Activated B cell treated with CpG ODN at 0.5 μM for 24 hours (primary cell): Measurements from ENCODE around the gene VAV2. TPM values are rescaled to one million over a fixed set of nuclear protein-coding genes. Genes with fewer than 3 reads are reported as not detected.

Source experiments
- ATAC-seq: fragments of 200-7000 bp; cut with Tn5 transposase; one replicate; pipeline ENCODE4 v1.10.0; 2021; ENCODE audit warnings: low read depth, mild to moderate bottlenecking, moderate library complexity
- CTCF ChIA-PET: fragments of 350-600 bp; sonication (Branson Sonifier 250); formaldehyde crosslinking; loops from one replicate; lab custom pipeline; 2021; ENCODE audit warnings: antibody characterized with exemption; lab: Charles Lee
- POLR2A ChIA-PET: fragments of 350-600 bp; sonication (Branson Sonifier 250); formaldehyde crosslinking; loops from one replicate; lab custom pipeline; 2021; ENCODE audit warnings: antibody characterized with exemption; lab: Charles Lee
- DNase-seq: peaks from one replicate; pipeline ENCODE4 v3.0.0; 2022
- H3K27ac Mint-ChIP-seq: one replicate; pipeline ENCODE4 v1.8.0; 2020; ENCODE audit warnings: mixed read lengths
- H3K27me3 Mint-ChIP-seq: one replicate; pipeline ENCODE4 v1.8.0; 2021; ENCODE audit warnings: mixed read lengths
- H3K36me3 Mint-ChIP-seq: one replicate; pipeline ENCODE4 v1.8.0; 2021; ENCODE audit warnings: low read depth, mixed read lengths
- H3K4me1 Mint-ChIP-seq: one replicate; pipeline ENCODE4 v1.8.0; 2021; ENCODE audit warnings: mixed read lengths
- H3K4me3 Mint-ChIP-seq: one replicate; pipeline ENCODE4 v1.8.0; 2020; ENCODE audit warnings: mild to moderate bottlenecking, mixed read lengths
- H3K9me3 Mint-ChIP-seq: one replicate; pipeline ENCODE4 v1.8.0; 2020; ENCODE audit warnings: mixed read lengths
- CTCF ChIP-seq: fragments of 200-600 bp; IDR thresholded peaks from one replicate; pipeline ENCODE4 v1.8.0; 2022; ENCODE audit warnings: antibody characterized with exemption, mild to moderate bottlenecking
- intact Hi-C: fragments of 100-400 bp; cut with micrococcal nuclease; formaldehyde crosslinking; loops from one replicate; pipeline ENCODE4 v1.15.1; 2024
- total RNA-seq: library from RNA; stranded (reverse); gene quantifications from 2 replicates; pipeline ENCODE4 v1.2.3, GENCODE V29; 2022

The VAV2 gene
- total RNA-seq, 1 donor from 2014 or later: 99.6 TPM

GRCh38 chr9:134039386-134040175 lies 47.5 kb upstream of the VAV2 start:
- POLR2A ChIA-PET: interaction anchor here (0.7 kb wide), 1 partner anchor 836 kb away, joined by 7 read pairs; no protein-coding TSS in a partner anchor
- H3K9me3 Mint-ChIP-seq: peaks cover 3% of the 10 kb centered on the region
- ATAC-seq (no peak), DNase-seq (no peak)
- H3K27ac Mint-ChIP-seq: no peak overlapping the region
- intact Hi-C loops: no loop called here
- H3K4me3 Mint-ChIP-seq: no peak overlapping the region
- H3K27me3 Mint-ChIP-seq: no peaks in the 10 kb centered on the region
- TF ChIP-seq CTCF: no peak
- peaks cover 88% of the 10 kb centered on the region for H3K36me3 Mint-ChIP-seq
- CTCF ChIA-PET: no interaction called here
- no peaks in the 10 kb centered on the region for H3K4me1 Mint-ChIP-seq

DNA sequence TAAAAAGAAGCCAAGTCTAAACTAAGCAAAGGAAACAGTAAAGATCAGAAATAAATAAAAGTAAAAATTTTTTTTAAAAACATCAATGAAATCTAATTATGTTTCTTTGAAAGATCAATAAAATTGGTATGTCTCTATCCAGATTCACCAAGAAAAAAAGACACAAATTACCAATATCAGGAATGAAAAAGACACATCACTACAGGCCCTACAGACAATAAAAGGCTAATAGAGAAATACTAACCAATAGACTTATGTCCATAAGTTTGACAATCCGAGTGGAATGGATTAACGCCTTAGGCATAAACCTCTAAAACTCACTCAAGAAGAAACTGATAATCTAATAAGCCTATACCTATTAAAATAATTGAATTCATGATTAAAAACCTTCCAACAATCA lies 45.5 kb upstream of the VAV2 start:
- H3K36me3 Mint-ChIP-seq: peaks cover 85% of the 10 kb centered on the region
- H3K4me3 Mint-ChIP-seq: no peak overlapping the region
- no peak for ATAC-seq
- no peaks in the 10 kb centered on the region for H3K4me1 Mint-ChIP-seq
- intact Hi-C loops: no loop called here
- CTCF ChIA-PET: no interaction called here
- peaks cover 3% of the 10 kb centered on the region for H3K9me3 Mint-ChIP-seq
- no peak for DNase-seq
- H3K27me3 Mint-ChIP-seq: no peaks in the 10 kb centered on the region
- POLR2A ChIA-PET: no interaction called here
- no peak for TF ChIP-seq CTCF
- no peak overlapping the region for H3K27ac Mint-ChIP-seq

DNA sequence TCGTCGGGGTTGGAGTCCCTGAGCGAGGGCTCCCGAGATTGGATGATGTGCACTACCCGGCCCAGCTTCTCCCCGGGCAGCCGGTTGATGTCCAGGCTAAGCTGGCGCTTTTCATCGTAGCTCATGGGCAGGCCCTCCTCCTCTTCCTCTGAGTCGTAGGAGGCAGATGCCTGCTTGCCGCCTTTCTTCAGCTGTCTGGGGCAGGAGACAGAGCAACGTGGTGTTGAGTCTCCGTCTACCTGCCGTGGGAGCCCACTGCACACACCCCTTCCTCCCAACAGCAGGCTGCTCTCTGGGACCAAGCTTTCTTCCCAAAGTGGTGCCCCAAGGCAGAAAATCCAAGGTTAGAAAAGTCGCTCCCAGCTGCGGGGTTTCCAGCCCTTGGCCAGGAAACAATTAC lies 44.0 kb upstream of the VAV2 start:
- peaks cover 3% of the 10 kb centered on the region for H3K9me3 Mint-ChIP-seq
- H3K27me3 Mint-ChIP-seq: no peaks in the 10 kb centered on the region
- no peak overlapping the region for H3K27ac Mint-ChIP-seq
- POLR2A ChIA-PET: no interaction called here
- no peak for ATAC-seq
- peaks cover 79% of the 10 kb centered on the region for H3K36me3 Mint-ChIP-seq
- no peak for DNase-seq
- no peak overlapping the region for H3K4me3 Mint-ChIP-seq
- intact Hi-C loops: no loop called here
- no peak for TF ChIP-seq CTCF
- no peaks in the 10 kb centered on the region for H3K4me1 Mint-ChIP-seq
- CTCF ChIA-PET: no interaction called here

- DNase-seq (no peak), ATAC-seq (no peak)
- ChIA-PET POLR2A (no interaction called here), CTCF (no interaction called here)
- Mint-ChIP-seq H3K36me3 (peaks cover 78% of the 10 kb centered on the region), H3K9me3 (peaks cover 3% of the 10 kb centered on the region), H3K27ac (peak overlapping the region; percentile 59), H3K27me3 (no peaks in the 10 kb centered on the region), H3K4me1 (no peaks in the 10 kb centered on the region), H3K4me3 (no peak overlapping the region)
- no peak for TF ChIP-seq CTCF
- intact Hi-C loops: no loop called here
Observed at GRCh38 chr9:134035041-134036039, 43.2 kb upstream of the VAV2 start.
